ENCODE results near the gene NPAS3.
A peak's percentile ranks its signal among the peaks of the same experiment; 100 is the strongest.

The NPAS3 gene

DNA sequence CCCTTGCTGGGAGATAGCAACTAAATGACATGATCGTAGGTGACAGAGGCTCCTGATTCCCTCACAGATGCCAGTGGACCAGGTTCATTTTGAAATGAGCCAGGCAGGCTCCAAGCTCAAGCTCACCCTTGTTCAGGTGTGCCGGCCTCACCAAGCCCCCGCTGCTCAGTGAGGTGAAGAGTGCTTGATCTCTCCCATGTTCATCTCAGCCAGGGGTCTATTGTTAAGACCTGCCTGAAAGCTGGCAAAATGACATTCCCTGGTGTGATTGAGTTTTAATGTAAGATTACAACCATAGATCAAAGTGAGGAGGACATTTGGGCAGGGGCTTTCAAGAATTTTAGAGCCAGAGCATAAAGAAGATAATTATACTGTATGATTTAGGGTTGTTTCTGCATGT, 514.3 kb downstream of the NPAS3 start:
- no peak for DNase-seq

DNA sequence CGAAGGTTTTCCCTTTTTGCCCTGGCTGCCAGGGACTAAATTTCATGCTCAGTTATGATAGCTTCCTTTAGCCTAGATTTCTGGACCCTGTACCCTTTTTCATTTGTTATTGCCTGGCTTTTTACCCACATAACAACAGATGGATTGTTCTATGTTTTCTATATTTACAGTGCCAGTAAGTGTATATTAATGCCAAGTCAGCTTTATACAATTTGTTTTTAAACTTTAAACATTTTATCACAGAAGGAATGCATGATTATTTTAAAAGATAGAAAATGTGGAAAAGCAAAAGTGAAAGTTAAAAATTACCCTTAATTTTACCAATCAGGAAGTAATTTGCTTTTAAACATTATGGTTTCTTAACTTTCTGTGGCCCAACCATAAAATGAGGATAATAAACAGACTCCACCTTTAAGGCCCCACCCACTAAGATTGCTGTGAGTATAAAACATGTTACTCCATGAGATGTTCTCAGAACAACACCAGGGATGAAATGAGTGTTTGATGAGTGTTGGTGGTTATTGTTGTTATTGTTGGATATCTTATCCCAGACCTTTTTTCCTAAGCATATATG, 515.4 kb downstream of the NPAS3 start:
- DNase-seq: no peak

- DNase-seq: no peak
These were observed 516.0 kb downstream of the NPAS3 start for GRCh38 chr14:33454707-33455106.

DNA sequence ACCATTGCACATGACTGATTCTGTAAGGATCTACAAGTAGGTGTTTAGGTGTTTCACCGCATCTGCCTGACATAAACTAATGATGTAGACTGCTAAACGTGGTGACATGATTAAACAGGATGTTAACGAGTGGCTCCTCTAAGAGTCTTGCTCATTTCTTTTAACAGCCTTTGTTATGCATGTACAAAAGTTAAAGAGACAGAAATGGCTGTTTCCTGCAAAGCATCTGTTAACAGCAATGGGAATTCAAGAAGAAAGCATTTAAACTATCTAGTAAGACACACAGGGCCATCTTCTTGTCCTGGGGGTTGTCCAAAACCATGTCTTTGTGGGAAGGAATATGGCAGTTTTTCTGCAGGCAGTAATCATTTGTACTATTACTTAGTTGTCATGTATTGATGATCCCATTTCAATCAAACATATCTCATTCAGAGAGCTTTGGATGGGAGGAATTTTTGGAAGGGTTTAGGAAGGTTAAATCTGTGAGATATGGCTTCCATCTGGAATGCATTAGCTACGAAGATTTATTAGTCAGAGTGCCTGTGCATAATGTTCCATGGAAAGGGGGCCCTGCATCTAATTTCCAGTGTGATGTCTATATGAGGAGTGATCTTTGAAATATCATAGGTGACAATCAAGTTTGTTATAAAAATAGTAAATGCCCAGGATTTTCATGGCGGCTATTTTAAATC, 517.1 kb downstream of the NPAS3 start:
- DNase-seq: no peak

GRCh38 chr14:33457021-33457420, 518.3 kb downstream of the NPAS3 start:
- DNase-seq: no peak

- DNase-seq: no peak
These were observed 518.9 kb downstream of the NPAS3 start for GRCh38 chr14:33457617-33458016.

DNA sequence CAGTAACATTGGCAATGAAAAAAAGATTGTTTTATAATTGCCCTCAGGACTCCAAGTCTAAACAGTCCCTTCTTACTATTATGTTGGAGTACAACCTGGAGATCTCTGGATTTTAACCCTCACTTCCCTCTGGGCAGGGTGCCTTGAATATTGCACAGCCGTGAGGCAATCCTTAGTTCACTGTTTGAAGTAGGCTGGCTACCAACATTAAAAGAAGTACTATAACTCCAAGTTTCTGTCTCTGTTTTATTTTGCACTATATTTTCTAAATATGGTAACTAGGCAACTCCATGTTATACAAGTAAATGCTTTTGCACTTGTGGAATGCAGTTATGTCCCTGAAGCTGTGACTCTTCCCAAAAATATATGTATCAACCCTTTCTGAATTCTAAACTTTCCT, 521.5 kb downstream of the NPAS3 start:
- DNase-seq: no peak

DNA sequence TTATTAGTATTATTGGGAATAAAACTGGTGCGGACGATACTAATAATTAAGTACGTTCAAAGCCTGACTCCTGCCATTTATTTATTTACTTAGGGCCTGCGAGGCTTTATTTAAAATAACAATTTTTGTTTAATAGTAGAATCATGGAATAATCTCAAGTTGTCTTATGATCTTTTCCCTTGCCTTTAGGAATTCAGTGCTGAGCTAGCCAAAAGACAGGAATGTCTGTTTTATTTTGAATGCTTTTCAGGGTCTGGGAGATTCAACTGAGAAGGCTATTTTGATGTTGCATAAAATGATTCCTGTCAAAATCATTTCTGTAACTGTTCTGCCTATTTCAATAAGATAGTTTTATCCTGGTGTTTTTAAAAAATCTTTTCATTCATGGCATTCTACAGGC, 522.4 kb downstream of the NPAS3 start:
- DNase-seq: no peak

- no peak for DNase-seq
These were observed 525.1 kb downstream of the NPAS3 start for GRCh38 chr14:33463731-33464130.

GRCh38 chr14:33464254-33464962, 525.7 kb downstream of the NPAS3 start:
- DNase-seq: no peak

GRCh38 chr14:33465846-33466700, 527.4 kb downstream of the NPAS3 start:
- no peak for DNase-seq

- no peak for DNase-seq
These were observed 529.3 kb downstream of the NPAS3 start for GRCh38 chr14:33467971-33468370.

DNA sequence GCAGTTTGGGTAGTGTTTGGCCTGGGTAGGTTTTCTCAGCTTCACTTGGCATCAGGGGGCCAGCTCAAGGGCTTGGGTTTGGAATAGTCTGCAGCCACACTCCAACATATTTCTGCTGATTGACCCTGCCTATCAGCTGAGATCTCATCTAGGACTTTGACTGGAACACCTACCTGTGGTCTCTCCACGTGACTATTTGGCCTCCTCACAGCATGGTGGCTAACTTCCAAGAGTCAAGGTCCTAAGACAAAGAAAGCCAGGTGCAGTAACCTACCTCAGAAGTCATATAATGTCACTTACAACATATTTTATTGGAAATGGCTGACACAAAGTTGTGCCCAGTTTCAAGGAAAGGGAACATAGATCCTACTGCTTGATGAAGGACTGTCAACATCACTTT, 531.2 kb downstream of the NPAS3 start:
- no peak for DNase-seq

DNA sequence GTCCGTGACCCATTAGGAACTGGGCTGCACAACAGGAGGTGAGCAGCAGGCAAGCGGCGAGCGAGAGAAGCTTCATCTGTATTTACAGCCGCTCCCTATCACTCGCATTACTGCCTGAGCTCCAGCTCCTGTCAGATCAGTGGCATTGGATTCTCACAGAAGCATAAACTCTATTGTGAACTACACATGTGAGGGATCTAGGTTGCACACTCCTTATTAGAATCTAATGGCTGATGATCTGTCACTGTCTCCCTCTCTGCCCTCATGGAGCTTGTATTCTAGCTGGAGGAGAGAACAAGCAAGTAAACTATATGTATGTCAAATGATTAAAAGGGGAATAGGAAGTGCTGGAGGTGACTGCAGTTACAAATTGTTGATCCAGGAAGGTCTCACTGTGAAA, 533.1 kb downstream of the NPAS3 start:
- DNase-seq: no peak

DNA sequence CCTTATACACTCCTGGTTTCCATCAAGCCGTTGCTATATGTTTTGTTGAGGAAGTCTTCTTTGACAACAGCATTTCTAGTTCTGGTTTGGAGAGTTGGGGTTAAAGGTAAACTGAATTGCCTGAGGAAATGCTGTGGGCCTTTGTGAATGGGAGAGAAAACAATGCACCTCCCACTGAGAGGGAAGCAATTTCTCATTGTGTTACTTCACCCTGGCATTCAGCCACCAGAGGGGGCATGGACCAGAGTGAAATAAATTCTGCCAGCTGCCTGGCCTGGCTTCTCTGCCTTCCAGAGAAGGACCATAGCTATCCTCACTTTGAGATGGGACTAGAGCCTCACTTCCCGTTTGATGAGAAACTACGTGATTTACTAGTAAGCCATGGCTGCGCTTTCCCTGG, 536.9 kb downstream of the NPAS3 start:
- DNase-seq: peak; percentile 11 to 19

GRCh38 chr14:33477797-33478196, 539.1 kb downstream of the NPAS3 start:
- no peak for DNase-seq

- no peak for DNase-seq
These were observed 541.6 kb downstream of the NPAS3 start for GRCh38 chr14:33480071-33480886.

DNA sequence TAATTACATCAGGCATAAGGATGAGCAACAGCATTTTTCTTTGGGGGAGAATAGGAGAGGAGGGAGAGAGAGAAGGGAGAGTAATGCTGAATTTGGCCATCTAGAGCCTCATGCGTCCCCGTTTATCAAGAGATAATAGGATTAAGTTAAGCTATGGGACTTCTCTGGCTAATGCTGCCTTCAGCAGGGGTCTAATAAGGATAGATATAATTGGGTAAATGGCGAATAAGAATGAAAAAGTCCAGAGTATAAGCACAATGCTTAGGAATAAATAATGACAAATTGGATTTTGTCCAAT, 542.2 kb downstream of the NPAS3 start:
- DNase-seq: no peak

DNA sequence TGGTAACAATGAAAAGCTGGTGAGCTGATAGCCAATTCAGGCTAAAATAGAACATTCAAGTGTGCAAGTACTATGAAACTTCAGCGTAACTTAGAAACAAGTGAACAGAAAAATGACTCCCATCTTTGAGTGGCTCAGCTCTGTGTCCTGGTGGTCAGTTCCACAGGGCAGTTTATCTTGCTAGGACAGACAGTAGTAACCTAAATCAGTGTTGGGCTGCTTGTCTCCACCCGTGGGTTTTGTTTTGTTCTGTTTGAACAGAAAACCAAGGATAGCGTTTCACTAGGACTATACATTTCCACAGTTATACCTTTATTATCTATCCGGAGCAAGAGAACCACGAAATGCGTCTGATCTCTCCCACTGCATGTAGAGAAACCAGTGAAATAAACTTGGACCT, 544.4 kb downstream of the NPAS3 start:
- no peak for DNase-seq

DNA sequence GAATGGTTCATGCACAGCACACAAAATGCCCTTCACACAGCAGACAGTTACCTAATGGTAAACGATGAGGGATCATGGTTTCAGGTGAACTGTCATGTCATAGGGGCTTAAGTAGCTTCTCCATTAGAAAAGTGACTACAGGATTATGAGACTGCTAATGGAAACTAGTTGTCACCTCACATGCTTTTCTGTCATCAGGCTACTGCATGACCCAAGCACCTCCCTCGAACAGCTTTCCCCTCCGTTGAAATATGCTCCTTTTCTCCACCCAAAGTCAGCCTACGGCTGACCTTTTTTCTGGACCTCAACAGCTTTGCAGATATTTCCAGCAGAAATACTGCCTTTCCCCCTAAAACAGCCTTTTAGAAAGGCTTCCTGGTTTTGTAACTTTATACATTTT, 544.9 kb downstream of the NPAS3 start:
- no peak for DNase-seq

DNA sequence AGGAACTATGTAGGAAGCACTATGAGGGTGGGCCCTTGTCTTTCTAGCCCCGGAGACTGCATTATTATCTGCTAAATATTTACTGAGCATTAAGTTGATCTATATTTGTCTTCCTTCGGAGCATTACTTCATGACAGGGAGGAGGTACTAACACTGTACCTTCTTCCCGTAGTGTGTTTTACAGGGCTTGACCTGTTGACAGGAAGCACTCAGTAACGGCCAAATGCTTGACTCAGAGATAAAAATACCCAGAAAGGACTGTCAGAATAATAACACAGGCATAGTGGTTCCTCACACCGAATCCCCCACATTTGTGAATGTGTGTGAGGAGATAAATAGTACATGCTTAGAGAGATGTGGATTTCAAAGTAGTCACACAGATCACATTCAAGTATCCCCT, 545.6 kb downstream of the NPAS3 start:
- no peak for DNase-seq

DNA sequence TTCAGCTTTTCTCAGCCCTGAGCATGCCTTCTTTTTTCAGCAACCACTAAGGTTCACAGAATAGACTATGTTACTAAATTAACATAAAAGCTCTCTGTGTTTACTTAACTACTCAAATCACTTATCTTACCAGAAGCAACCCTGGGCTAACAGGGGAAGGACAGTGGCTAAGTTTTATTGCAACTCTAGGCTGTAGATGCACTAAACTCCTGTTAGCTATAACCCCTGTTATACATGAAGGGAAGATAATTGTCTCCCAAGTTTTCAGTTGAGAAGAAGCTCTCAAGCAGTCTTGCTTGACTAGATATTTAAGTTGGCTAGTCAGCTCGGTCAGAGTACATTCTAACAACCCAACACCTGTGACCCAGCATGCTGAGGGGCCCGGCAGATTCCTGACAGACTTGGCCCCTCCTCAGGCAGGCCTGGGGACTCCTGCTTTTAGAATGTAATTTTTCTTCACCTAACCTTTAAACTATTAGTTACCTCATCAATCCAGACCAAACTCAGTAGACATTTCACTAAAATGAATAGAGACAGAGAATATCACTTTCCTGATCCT, 547.7 kb downstream of the NPAS3 start:
- DNase-seq: no peak

- no peak for DNase-seq
These were observed 549.9 kb downstream of the NPAS3 start for GRCh38 chr14:33488582-33488981.

All from activated CD4-positive, alpha-beta T cell treated with anti-CD3 and anti-CD28 coated beads, Interleukin-2, amount 50 U/mL, for 48 hours (primary cell).